K562 (cell line): ENCODE measurements around the gene CRTC3. TPM values are rescaled to one million over a fixed set of nuclear protein-coding genes. Genes with fewer than 3 reads are reported as not detected.

ENCODE experiments used
- CEBPG ChIP-seq, 3 experiments: fragments of 200-800 bp in 1 of 3; sonication (Bioruptor generic) in 1 of 3; sonication (generic) in 1 of 3; formaldehyde crosslinking in 1 of 3; IDR thresholded peaks in 2 of 3; conservative IDR thresholded peaks in 1 of 3; 2 replicates each; pipeline versions ENCODE4 v1.6.1 to v1.8.0; 2016 to 2022; ENCODE audit warnings: missing compliant biosample characterization in 2 of 3, missing genetic modification characterization in 2 of 3, mild to moderate bottlenecking in 1 of 3, missing genetic modification reagents in 1 of 3
- ESRRA ChIP-seq: fragments of 450-650 bp; IDR thresholded peaks from 2 replicates; pipeline ENCODE4 v1.6.1; 2014; ENCODE audit warnings: low read depth, mild to moderate bottlenecking, moderate library complexity, borderline replicate concordance
- FOXK1 ChIP-seq: sonication (generic); formaldehyde crosslinking; IDR thresholded peaks from 2 replicates; pipeline ENCODE4 v1.8.0; 2022; ENCODE audit warnings: missing genetic modification reagents, mild to moderate bottlenecking, borderline replicate concordance
- HMGN3 ChIP-seq: IDR thresholded peaks from 2 replicates; pipeline ENCODE4 v1.6.1; 2011; ENCODE audit warnings: borderline replicate concordance, low read depth, mild to moderate bottlenecking, mixed read lengths, low read length; ENCODE audit not compliant: insufficient read length; ENCODE audit errors: extremely low read depth
- MAZ ChIP-seq, 2 experiments: fragments of 450-650 bp in 1 of 2; sonication (generic) in 1 of 2; formaldehyde crosslinking; IDR thresholded peaks in 1 of 2; conservative IDR thresholded peaks in 1 of 2; 2 replicates each; pipeline versions ENCODE4 v1.4.0 to v1.5.0; 2020; ENCODE audit warnings: mild to moderate bottlenecking in 1 of 2, missing genetic modification reagents in 1 of 2
- NR2C2 ChIP-seq, 2 experiments: fragments of 200-800 bp in 1 of 2; sonication (Bioruptor generic) in 1 of 2; sonication (generic) in 1 of 2; formaldehyde crosslinking in 1 of 2; IDR thresholded peaks; 2 replicates each; pipeline versions ENCODE4 v1.6.1 to v1.8.0; 2016 to 2022; ENCODE audit warnings: mild to moderate bottlenecking in 1 of 2, missing compliant biosample characterization in 1 of 2, missing genetic modification characterization in 1 of 2, missing genetic modification reagents in 1 of 2
- PHF20 ChIP-seq: fragments of 450-650 bp; IDR thresholded peaks from 2 replicates; pipeline ENCODE4 v1.6.1; 2018; ENCODE audit not compliant: partially characterized antibody
- ZBTB1 ChIP-seq: sonication (generic); formaldehyde crosslinking; IDR thresholded peaks from 2 replicates; pipeline ENCODE4 v1.8.1; 2023; ENCODE audit warnings: missing genetic modification reagents, low read depth, mild to moderate bottlenecking, borderline replicate concordance
- ZBTB7A ChIP-seq: IDR thresholded peaks from 2 replicates; pipeline ENCODE4 v1.6.1; 2011; ENCODE audit warnings: low read depth, mild to moderate bottlenecking, low read length, moderate library complexity, borderline replicate concordance; ENCODE audit not compliant: control insufficient read depth
- polyA plus RNA-seq, 8 experiments: library from polyadenylated mRNA; depleted of rRNA in 4 of 8; stranded (reverse) in 5 of 8; unstranded in 3 of 8; fragments of >200 nt; fragmentation: Nextera tagmentation in 2 of 8; fragmentation: Illumina TruSeq in 1 of 8; extraction: Ambion mirVana in 2 of 8; extraction: Trizol in 1 of 8; gene quantifications; 2 replicates each; pipeline versions ENCODE4 v1.2.1 to v1.2.3, GENCODE V29; 2011 to 2014; ENCODE audit warnings: inconsistent platforms in 1 of 8, missing spikeins in 1 of 8
- total RNA-seq, 7 experiments: library from RNA; depleted of rRNA in 6 of 7; stranded (reverse); fragments of >200 nt in 6 of 7; fragmentation: Illumina TruSeq in 2 of 7; extraction: Trizol in 2 of 7; gene quantifications; 2 replicates each; pipeline versions ENCODE4 v1.2.1 to v1.2.3, GENCODE V29; 2011 to 2021; ENCODE audit warnings: low replicate concordance in 1 of 7
- TF ChIP-seq, protein P1 (sequence below): fragments of 250-450 bp; sonication (Bioruptor Pico); IDR thresholded peaks from 2 replicates; pipeline ENCODE4 v1.8.0; 2022; ENCODE audit warnings: inconsistent platforms
- TF ChIP-seq, protein P2 (sequence below): sonication (generic); formaldehyde crosslinking; IDR thresholded peaks from 2 replicates; pipeline ENCODE4 v1.9.0; 2022; ENCODE audit warnings: mild to moderate bottlenecking, missing genetic modification reagents
- TF ChIP-seq, protein P3 (sequence below), 2 experiments: IDR thresholded peaks; 2 replicates each; pipeline ENCODE4 v1.6.1; 2012; ENCODE audit warnings: improper control_type of control experiment in 2 of 2, low read depth in 2 of 2, low read length in 2 of 2, borderline replicate concordance in 1 of 2
- TF ChIP-seq, protein P4 (sequence below): sonication (generic); formaldehyde crosslinking; IDR thresholded peaks from 2 replicates; pipeline ENCODE4 v1.8.0; 2022; ENCODE audit warnings: mild to moderate bottlenecking, missing genetic modification reagents, borderline replicate concordance
- TF ChIP-seq, protein P5 (sequence below), 2 experiments: IDR thresholded peaks; 2 replicates each; pipeline ENCODE4 v1.6.1; 2011; ENCODE audit warnings: borderline replicate concordance in 1 of 2, control low read depth in 1 of 2, low read depth in 1 of 2, low read length in 1 of 2, mild to moderate bottlenecking in 1 of 2, mixed read lengths in 1 of 2, moderate library complexity in 1 of 2; ENCODE audit not compliant: insufficient read depth in 1 of 2, insufficient read length in 1 of 2, poor library complexity in 1 of 2, severe bottlenecking in 1 of 2; ENCODE audit errors: extremely low read depth in 1 of 2

CRTC3 gene
- total and polyA plus RNA-seq, 9 of the 15 experiments (the other 6 are each of a cell fraction or from before 2014, with no cell fraction given) = 1.2 to 19.0 (median 11.6) TPM

DNA sequence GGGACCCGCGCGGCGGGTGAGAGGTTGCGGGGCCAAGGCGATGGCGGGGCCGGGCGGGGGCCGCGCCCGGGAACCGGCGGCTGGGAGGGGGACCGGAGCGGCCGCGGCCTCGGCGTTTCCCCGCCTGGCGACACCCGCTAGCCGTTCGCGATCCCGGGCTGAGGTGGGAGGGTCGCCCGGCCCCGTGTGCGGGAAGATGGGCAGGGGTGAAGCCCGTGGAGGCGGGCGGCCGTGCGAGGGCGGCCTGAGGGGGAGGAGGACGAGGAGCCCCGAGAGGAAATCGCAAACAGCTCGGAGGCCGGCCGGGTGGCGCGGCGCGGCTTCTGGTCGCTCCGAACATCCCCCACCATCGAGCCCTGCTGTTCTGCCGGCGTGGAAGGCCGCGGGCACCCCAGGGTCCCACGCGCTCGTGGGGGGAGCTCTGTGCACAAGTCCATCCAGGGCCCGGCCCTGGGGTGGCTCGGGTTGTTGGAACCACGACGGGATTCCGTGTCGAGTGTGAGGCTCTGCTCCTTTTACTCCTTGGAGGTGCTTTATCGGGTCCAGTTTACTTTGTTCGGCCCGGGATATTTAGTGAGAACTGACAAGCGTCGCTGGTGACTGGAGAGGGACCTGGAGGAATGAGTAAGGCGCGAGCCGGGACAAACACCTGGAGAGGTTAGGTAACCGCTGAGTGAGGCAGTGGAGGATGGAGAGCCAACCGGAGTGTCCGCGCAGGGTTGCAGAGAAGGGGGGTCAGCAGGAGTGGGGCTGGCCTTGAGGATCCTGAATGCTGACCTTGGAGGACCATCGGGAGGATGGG is 728 bp downstream of the CRTC3 start (continued):
- 0 out of 2 replicates have a peak, but pooled peaks have one; percentile 6 for TF ChIP-seq CEBPG (CRISPR knock-in tag; IDR thresholded peaks at IDR 0.05)
- TF ChIP-seq CEBPG (tag; conservative IDR thresholded peaks at IDR 0.05 in 1 of 2, IDR thresholded peaks at IDR 0.05 in 1 of 2) = no peak
- peak; percentile 19; the same call in 1 of the 2 replicates for TF ChIP-seq ESRRA
- TF ChIP-seq, protein P1, sequence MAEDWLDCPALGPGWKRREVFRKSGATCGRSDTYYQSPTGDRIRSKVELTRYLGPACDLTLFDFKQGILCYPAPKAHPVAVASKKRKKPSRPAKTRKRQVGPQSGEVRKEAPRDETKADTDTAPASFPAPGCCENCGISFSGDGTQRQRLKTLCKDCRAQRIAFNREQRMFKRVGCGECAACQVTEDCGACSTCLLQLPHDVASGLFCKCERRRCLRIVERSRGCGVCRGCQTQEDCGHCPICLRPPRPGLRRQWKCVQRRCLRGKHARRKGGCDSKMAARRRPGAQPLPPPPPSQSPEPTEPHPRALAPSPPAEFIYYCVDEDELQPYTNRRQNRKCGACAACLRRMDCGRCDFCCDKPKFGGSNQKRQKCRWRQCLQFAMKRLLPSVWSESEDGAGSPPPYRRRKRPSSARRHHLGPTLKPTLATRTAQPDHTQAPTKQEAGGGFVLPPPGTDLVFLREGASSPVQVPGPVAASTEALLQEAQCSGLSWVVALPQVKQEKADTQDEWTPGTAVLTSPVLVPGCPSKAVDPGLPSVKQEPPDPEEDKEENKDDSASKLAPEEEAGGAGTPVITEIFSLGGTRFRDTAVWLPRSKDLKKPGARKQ (CRISPR knock-in tag) = no peak
- peak; percentile 12 for TF ChIP-seq PHF20
- TF ChIP-seq, protein P2, sequence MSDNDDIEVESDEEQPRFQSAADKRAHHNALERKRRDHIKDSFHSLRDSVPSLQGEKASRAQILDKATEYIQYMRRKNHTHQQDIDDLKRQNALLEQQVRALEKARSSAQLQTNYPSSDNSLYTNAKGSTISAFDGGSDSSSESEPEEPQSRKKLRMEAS = peak; percentile 24; the same call in 1 of the 2 replicates
- TF ChIP-seq, protein P3, sequence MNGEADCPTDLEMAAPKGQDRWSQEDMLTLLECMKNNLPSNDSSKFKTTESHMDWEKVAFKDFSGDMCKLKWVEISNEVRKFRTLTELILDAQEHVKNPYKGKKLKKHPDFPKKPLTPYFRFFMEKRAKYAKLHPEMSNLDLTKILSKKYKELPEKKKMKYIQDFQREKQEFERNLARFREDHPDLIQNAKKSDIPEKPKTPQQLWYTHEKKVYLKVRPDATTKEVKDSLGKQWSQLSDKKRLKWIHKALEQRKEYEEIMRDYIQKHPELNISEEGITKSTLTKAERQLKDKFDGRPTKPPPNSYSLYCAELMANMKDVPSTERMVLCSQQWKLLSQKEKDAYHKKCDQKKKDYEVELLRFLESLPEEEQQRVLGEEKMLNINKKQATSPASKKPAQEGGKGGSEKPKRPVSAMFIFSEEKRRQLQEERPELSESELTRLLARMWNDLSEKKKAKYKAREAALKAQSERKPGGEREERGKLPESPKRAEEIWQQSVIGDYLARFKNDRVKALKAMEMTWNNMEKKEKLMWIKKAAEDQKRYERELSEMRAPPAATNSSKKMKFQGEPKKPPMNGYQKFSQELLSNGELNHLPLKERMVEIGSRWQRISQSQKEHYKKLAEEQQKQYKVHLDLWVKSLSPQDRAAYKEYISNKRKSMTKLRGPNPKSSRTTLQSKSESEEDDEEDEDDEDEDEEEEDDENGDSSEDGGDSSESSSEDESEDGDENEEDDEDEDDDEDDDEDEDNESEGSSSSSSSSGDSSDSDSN (IDR thresholded peaks at IDR 0.05; ENCODE audit: borderline replicate concordance in 1 of 2, low read depth in 2 of 2, low read length in 2 of 2) = 0 out of 4 replicates have a peak, but pooled peaks of 1 of the 2 experiments have one; percentile 8
- TF ChIP-seq ZBTB7A = peak; percentile 53; the same call in 1 of the 2 replicates
- peak in 1 of 2 experiments; percentile 22; a peak in 1 of 4 replicates for TF ChIP-seq MAZ (CRISPR knock-in tag; conservative IDR thresholded peaks at IDR 0.05 in 1 of 2, IDR thresholded peaks at IDR 0.05 in 1 of 2)
- TF ChIP-seq ZBTB1 (CRISPR knock-in tag) = no peak; the same call in 1 of the 2 replicates
- TF ChIP-seq HMGN3 = no peak
- TF ChIP-seq, protein P4, sequence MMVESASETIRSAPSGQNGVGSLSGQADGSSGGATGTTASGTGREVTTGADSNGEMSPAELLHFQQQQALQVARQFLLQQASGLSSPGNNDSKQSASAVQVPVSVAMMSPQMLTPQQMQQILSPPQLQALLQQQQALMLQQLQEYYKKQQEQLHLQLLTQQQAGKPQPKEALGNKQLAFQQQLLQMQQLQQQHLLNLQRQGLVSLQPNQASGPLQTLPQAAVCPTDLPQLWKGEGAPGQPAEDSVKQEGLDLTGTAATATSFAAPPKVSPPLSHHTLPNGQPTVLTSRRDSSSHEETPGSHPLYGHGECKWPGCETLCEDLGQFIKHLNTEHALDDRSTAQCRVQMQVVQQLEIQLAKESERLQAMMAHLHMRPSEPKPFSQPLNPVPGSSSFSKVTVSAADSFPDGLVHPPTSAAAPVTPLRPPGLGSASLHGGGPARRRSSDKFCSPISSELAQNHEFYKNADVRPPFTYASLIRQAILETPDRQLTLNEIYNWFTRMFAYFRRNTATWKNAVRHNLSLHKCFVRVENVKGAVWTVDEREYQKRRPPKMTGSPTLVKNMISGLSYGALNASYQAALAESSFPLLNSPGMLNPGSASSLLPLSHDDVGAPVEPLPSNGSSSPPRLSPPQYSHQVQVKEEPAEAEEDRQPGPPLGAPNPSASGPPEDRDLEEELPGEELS (CRISPR knock-in tag) = no peak
- TF ChIP-seq, protein P5, sequence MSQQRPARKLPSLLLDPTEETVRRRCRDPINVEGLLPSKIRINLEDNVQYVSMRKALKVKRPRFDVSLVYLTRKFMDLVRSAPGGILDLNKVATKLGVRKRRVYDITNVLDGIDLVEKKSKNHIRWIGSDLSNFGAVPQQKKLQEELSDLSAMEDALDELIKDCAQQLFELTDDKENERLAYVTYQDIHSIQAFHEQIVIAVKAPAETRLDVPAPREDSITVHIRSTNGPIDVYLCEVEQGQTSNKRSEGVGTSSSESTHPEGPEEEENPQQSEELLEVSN (IDR thresholded peaks at IDR 0.05; ENCODE audit: borderline replicate concordance in 1 of 2, extremely low read depth in 1 of 2, insufficient read depth in 1 of 2, insufficient read length in 1 of 2, low read depth in 1 of 2, low read length in 1 of 2, poor library complexity in 1 of 2, severe bottlenecking in 1 of 2) = peak; percentile 6 to 10
- TF ChIP-seq NR2C2 (CRISPR knock-in tag; IDR thresholded peaks at IDR 0.05) = no peak
- peak; percentile 63; the same call in 1 of the 2 replicates for TF ChIP-seq NR2C2 (tag; IDR thresholded peaks at IDR 0.05)
- TF ChIP-seq FOXK1 (CRISPR knock-in tag) = no peak
